GM19240 (cell line): ENCODE measurements around the gene BGLAP.
"Not testable (repeated sequence)": the region's sequence is repeated elsewhere in the genome, so short reads cannot be mapped to it uniquely, and the experiment has no call there.

Experiments
- DNase-seq: peaks from one replicate; pipeline ENCODE4 v3.0.0; 2011; ENCODE audit warnings: low spot score; ENCODE audit not compliant: insufficient read length

The BGLAP gene

DNA sequence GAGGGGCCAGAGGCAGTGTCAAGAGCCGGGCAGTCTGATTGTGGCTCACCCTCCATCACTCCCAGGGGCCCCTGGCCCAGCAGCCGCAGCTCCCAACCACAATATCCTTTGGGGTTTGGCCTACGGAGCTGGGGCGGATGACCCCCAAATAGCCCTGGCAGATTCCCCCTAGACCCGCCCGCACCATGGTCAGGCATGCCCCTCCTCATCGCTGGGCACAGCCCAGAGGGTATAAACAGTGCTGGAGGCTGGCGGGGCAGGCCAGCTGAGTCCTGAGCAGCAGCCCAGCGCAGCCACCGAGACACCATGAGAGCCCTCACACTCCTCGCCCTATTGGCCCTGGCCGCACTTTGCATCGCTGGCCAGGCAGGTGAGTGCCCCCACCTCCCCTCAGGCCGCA is at the start of gene BGLAP:
Gene BGLAP, plus strand, starts transcription at position 259 of the 400 bp plus-strand sequence. Its CDS starts 48 bp downstream, at position 307.
- DNase-seq = no peak

DNA sequence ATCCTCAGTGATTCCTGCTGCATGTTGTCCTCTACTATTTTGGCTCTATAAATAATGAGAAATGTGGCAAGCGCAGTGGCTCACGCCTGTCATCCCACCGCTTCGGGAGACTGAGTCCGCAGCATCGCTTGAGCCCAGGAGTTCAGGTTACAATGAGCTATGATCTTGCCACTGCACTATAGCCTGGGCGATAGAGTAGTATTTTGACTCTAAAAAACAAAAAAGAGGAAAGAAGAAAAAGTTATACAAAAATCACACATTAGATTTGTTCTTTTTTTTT is 48.8 kb upstream of the BGLAP start:
- DNase-seq = no peak

DNA sequence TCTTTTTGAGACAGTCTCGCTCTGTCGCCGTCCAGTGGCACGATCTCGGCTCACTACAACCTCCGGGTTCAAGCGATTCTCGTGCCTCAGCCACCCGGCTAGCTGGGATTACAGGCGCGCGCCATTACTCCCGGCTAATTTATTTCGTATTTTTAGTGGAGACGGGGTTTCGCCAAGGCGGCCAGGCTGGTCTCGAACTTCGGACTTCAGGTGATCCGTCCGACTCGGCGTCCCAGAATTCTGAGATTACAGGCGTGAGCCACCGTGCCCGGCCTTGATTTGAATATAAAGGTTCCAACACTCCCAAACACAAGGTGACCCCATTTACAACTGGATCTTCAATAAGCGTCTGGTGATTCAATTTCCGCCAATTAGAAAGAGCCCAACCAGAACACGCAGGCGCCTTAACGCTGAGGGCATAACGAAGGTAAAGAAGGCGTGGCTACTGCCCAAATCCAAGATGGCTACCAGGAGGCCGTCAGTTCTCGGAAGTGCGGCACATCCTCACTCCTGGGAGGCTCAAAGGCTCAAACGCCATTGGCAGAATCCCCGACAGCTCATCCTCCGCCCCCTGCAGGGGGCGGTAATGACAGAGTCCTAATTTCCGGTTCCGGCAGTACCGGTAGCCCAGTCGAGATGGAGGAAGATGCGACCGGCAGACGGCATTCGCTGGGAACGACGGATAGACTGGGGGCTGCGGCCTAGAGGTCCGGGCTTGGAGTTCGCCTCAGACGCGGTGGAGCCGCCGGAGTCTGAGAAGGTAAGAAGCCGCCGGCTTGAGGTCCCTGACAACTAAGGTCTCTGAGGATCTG is 48.3 kb upstream of the BGLAP start, which contains the start of gene SLC25A44:
Gene SLC25A44, plus strand, starts transcription at position 617 of the 812 bp plus-strand sequence. CDS start 5,744 bp downstream, outside the sequence.
- peak; percentile 91 for DNase-seq

DNA sequence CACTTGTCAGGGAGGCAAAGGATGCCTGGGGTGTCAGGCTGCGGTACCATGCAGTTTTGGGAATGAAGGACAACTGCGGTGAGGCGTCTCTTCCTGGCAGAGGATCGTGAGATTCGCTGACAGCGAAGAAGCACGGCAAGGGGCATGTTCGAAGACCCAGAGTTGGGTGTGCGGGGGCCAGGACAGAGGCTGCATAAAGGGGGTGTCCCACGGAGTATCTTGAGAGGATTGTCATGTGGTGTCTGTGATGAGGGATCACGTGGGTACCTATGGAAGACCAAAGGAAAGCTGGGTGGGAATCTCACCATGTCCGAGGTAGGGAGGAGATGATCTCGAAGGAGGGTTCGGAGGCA is 47.7 kb upstream of the BGLAP start:
- DNase-seq = no peak

DNA sequence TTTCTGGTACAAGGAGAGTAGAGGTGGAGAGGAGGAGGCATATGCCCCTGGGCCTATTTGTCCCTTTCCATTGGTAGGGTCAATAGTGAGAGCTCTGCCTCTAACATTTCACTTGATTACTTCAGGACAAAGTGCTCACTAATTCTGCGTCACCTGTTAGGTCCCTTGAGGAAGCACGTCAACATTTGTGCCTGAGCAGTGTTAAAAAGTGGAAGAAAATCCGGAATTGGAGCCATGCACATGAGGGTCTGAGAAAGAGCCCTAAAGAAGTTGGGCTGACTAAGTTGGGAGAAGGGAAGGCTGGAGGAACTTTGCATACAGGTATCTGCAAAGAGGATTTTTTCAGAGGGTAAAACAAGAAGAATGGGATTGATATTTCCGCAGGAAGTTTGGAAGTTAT is 46.1 kb upstream of the BGLAP start:
- DNase-seq = no peak

DNA sequence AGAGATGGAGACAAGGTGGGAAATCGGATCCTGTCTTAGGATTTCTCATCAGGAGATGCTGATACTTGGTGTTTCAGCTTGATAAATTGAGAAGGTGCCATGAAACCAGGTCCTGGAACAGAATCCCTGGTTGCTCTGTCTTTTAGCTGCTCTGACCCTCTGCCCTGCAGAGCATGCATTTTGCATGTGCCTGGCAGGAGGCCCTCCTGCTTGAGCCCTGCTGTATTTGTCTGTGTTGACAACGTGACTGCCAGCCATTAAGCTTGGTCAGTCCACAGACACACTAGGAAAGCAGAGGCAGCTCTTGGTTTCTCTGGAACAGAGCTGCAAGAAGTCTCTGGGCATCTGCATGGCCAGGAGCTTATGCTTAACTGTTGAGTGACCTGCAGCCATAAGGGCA is 45.5 kb upstream of the BGLAP start:
- no peak for DNase-seq

DNA sequence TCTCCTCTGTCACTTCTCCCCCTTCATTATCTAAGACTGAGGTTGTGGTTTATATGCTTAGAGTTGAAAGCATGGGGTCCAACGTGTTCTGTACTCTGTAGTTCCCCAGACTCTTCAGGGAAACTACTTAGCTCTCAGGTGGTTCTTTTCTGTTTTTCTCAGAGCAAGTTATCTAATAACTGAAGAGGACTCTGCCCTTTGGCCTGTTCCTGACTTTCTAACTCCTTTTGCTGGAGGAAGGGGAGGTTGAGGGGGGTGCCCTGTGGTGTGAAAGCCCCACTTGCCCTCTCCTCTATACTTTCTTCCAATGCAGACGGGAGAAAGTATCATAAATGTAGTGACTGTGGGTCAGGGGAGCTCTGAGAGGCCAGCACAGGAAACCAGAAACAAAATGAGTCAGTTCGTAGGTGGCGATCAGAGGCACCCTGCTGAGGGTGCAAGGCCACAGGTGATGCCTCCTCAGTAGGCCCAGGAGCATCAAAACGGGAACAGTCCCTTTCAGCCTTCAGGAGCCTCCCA is 43.1 kb upstream of the BGLAP start:
- no peak for DNase-seq

DNA sequence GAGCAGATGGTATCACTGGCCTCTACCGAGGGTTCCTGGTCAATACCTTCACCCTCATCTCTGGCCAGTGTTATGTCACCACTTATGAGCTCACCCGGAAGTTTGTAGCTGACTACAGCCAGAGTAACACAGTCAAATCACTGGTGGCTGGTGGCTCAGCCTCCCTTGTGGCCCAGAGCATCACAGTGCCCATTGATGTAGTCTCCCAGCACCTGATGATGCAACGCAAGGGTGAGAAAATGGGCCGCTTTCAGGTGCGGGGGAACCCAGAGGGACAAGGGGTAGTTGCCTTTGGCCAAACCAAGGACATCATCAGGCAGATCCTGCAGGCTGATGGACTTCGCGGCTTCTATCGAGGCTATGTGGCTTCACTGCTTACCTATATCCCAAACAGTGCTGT is 41.9 kb upstream of the BGLAP start:
- no peak for DNase-seq

DNA sequence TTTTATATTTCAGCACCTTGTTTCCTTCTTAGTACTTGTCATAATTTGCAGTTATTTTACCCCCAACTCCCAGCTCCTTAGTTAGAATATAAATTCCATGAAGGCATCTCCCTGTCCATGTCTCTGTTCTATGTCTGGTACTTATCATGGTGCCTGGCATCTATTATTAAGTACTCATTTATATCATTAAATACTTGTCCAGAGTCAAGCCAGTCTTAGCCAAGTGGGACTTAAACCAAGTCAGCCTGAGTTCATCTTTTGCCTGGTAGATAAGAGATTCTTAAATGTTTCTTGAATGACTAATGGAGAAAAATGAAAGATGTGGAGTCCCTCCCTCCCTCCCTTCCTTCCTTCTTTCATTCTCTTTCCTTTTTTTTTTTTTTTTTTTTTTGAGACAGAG is 38.7 kb upstream of the BGLAP start:
- DNase-seq = no peak

DNA sequence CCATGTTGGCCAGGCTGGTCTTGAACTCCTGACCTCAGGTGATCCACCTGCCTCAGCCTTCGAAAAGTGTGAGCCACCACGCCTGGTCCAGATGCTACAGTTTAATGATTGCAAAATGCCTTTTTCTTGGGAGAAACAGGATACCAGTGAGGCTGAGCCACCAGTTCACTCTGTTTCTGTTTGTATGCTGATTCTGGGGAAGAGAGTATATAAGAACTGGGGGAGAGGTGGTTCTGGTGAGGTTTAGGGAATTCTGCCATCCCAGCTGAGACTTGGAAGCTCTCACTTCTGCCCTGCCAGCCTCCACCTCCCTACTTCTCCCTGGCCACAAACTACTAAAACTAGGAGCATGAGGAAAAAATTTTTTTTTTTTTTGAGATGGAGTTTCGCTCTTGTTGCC is 37.3 kb upstream of the BGLAP start:
- DNase-seq = no peak

DNA sequence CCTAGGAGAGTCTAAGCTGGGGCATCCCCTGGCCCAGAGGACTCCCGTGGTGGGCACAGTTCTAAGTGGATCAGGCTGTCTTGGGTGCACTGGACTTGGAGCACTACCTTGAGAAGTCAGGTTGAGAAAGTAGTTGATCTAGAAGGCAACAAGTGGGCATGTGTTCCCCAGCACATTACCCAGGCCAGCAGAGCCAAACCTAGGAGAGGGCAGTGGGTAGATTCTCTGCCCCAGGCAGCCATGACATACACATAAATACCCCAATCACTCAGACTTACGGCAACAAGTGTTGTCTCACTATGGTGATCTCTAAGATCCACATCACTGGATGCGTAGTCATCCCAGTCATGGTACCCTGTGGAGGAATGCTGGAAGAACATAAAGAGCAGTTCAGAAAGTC is 30.7 kb upstream of the BGLAP start:
- no peak for DNase-seq

DNA sequence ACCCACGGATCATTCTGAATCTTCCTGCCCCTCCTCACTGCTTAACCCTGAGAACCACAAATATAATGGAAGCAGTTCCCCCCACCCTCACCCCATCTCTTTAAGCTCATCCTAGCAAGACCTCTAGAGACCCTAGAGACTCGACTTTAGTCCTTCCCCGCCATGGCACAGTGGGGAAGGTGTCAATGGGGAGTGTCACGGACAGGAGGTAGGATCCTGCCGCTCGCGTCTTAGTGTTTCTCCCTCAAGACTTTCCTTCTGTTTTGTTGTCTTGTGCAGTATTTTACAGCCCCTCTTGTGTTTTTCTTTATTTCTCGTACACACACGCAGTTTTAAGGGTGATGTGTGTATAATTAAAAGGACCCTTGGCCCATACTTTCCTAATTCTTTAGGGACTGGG is 29.9 kb upstream of the BGLAP start:
- no peak for DNase-seq

DNA sequence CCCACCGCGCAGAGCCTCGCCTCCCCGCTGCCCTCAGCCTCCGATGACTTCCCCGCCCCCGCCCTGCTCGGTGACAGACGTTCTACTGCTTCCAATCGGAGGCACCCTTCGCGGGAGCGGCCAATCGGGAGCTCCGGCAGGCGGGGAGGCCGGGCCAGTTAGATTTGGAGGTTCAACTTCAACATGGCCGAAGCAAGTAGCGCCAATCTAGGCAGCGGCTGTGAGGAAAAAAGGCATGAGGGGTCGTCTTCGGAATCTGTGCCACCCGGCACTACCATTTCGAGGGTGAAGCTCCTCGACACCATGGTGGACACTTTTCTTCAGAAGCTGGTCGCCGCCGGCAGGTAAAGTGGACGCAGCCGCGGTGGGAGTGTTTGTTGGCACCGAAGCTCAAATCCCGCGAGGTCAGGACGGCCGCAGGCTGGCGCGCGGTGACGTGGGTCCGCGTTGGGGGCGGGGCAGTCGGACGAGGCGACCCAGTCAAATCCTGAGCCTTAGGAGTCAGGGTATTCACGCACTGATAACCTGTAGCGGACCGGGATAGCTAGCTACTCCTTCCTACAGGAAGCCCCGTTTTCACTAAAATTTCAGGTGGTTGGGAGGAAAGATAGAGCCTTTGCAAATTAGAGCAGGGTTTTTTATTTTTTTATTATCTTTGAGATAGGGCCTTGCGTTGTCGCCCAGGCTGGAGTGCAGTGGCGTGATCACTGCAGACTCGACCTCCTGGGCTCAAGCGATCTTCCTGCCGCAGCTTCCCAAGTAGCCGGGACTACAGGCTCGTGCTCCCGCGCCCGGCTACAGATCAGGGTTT is 28.9 kb upstream of the BGLAP start, which contains the start of gene PMF1:
Gene PMF1, plus strand, starts transcription at position 175 of the 811 bp plus-strand sequence. Its CDS starts 9 bp downstream, at position 184.
- DNase-seq = peak; percentile 100

DNA sequence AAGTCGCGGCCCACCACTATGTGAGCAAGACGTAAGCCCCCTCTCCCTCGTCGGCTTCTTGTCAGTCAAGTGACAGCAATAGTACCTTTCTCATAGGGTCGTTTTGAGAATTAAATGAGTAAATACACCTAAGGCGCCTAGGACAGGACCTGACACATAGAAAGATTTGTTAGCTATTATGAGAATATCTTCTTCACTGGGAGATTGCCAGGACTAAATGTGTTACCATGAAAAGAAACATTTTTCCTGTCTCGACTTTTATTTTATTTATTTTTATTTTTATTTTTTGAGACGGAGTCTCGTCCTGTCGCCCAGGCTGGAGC is 28.4 kb upstream of the BGLAP start:
- DNase-seq = no peak

DNA sequence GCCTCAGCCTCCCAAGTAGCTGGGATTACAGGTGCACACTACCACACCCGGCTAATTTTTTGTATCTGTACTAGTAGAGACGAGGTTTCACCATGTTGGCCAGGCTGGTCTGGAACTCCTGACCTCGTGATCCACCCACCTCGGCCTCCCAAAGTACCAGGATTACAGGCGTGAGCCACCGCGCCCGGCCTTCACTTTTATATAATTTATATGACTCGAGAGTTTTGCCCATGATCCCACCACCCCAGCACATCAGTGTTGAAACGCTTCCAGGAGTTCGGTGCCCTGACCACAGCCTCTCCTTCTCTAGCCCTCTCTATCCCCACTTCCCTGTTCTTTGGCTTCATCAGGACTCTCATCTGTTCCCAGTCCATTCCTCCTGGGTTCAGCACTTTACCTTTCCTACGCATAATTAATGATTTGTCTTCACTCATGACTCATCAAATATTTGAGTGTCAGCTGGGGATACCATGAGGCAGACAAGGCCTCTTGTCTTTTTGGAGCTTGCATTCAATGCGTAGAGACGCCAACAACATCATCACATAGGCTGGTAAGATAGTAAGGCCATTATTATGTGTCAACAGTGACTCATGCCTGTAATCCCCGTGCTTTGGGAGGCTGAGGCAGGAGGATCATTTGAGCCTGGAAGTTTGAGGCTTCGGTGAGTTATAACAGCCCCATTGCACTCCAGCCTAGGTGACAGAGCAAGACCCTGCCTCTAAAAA is 27.8 kb upstream of the BGLAP start:
- no peak for DNase-seq

DNA sequence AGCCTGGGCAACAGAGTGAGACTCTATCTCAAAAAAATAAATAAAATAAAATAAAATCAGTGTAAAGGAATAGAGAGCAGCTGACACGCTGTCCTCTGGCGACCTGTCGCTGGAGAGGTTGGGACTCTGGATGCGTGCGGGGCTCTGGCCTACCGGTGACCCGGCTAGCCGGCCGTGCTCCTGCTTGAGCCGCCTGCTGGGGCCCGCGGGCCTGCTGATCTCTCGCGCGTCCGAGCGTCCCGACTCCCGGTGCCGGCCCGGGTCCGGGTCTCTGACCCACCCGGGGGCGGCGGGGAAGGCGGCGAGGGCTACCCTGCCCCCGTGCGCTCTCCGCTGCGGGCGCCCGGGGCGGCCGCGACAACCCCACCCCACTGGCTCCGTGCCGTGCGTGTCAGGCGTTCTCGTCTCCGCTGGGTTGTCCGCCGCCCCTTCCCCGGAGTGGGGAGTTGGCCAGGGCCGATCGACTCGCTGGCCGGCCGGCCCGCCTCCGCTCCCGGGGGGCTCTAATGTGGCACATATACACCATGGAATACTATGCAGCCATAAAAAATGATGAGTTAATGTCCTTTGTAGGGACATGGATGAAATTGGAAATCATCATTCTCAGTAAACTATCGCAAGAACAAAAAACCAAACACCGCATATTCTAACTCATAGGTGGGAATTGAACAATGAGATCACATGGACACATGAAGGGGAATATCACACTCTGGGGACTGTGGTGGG is 25.5 kb upstream of the BGLAP start:
- not testable (repeated sequence) for DNase-seq

DNA sequence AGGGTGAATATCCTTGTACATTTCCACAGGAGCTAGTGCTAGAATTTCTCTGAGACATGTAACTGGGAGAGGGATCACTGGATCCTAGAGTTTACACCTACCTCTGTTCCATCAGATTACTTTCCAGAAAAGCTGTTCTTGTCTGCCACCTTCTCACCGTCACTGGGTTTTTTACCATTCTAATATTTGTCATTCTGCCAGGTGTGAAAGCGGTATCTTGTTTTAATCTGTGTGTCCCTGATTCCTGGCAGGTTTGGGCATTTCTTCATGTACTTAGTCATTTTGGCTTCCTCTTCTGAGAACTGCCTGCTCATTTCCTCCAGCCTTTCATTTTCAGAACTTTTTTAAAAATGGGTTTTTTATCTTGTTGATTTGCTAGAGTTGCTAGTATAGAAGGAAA is 24.1 kb upstream of the BGLAP start:
- no peak for DNase-seq

DNA sequence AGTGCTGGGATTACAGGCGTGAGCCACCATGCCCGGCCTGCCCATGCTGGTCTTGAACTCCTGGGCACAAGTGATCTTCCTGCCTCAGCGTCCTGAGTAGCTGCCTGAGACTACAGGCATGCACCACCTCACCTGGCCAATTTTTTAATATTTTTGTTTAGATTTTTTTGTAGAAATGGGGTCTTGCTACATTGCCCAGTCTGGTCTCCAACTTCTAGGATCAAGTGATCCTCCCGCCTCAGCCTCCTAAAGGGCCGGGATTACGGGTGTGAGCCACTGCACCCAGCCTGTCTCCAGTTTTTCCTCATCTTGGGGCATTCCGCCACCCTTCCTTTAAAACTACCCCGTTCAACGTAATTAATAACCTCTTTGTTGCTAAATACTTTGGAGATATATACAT is 21.8 kb upstream of the BGLAP start:
- DNase-seq = no peak

DNA sequence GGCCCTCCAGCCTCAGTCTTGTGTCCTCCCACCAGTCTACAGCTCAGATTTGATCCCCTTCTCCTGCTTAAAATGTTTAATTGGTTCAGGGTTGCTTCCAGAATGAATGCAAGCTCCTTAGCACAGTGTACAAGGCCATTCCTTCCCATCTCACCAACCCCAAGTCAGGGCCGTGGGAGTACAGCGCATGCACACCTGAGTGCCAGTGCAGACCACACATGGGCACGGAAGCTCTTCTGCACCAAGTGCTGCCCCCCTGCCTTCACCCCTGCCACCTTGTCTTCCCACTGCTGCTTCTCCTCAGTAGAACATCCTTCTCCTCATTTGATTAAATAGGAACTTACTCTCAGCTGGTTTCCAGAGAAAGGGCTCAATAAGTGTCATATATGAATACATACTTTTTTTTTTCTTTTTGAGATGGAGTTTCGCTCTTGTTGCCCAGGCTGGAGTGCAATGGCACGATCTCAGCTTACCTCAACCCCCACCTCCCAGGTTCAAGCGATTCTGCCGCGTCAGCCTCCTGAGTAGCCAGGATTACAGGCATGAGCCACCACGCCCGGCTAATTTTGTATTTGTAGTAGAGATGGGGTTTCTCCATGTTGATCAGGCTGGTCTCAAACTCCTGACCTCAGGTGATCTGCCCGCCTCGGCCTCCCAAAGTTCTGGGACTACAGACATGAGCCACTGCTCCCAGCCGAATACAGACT is 19.8 kb upstream of the BGLAP start:
- no peak for DNase-seq

DNA sequence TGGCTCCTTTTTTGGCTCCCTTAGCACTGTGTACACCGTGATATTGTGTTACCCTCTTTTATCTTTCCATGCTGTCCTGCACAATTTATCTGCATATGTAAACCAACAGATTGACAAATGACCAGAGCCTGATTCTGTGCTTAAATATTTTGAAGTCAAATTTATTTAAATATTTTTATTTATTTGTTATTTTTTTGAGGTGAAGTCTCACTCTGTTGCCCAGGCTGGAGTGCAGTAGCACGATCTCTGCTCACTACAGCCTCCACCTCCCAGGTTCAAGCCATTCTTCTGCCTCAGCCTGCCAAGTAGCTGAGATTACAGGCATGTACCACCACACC is 16.3 kb upstream of the BGLAP start:
- DNase-seq = no peak

DNA sequence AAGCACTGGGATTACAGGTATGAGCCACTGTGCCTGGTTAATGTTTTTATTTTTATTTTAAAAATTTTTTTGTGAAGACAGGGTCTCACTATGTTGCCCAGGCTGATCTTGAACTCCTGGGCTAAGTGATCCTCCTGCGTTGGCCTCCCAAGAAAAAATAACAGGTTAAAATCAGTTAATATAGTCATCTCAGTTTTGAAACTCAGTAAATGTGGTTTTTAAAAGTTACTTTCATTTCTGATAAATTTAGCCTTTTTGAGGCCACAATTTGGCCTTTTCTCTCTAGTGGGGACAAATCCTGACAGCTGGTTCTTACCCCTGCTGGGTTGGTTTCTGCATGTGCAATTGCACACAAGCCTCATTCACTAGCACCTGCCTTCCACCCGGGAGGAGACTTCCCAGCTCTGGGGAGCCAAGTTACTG is 15.9 kb upstream of the BGLAP start:
- DNase-seq = peak; percentile 82
